GM12878 (cell line): Measurements from ENCODE around the gene TMEM237.

Experiments used
- CBFB ChIP-seq: IDR thresholded peaks from 2 replicates; pipeline ENCODE4 v1.6.1; 2016; ENCODE audit warnings: antibody characterized with exemption, low read depth
- MTA2 ChIP-seq: fragments of 450-650 bp; IDR thresholded peaks from 2 replicates; pipeline ENCODE4 v1.6.1; 2016; ENCODE audit warnings: low read depth, mild to moderate bottlenecking, moderate library complexity
- POLR2A ChIP-seq: IDR thresholded peaks from 2 replicates; pipeline ENCODE4 v1.6.1; 2011; ENCODE audit warnings: low read depth, mild to moderate bottlenecking, low read length
- POLR2AphosphoS5 ChIP-seq: IDR thresholded peaks from 2 replicates; pipeline ENCODE4 v1.6.1; 2011; ENCODE audit warnings: mild to moderate bottlenecking, low read length, inconsistent platforms
- RAD51 ChIP-seq: fragments of 450-650 bp; IDR thresholded peaks from 2 replicates; pipeline ENCODE4 v1.6.1; 2016; ENCODE audit warnings: moderate library complexity, mild to moderate bottlenecking, inconsistent platforms
- RB1 ChIP-seq: fragments of 450-650 bp; formaldehyde crosslinking; IDR thresholded peaks from 2 replicates; pipeline ENCODE4 v1.6.1; 2017; ENCODE audit warnings: mild to moderate bottlenecking, borderline replicate concordance
- SREBF2 ChIP-seq: IDR thresholded peaks from 2 replicates; pipeline ENCODE4 v1.6.1; 2012; ENCODE audit warnings: mild to moderate bottlenecking, low read length
- WRNIP1 ChIP-seq: IDR thresholded peaks from 2 replicates; pipeline ENCODE4 v1.6.1; 2011; ENCODE audit warnings: low read depth, low read length, improper control_type of control experiment, borderline replicate concordance
- TF ChIP-seq, protein P1 (sequence below), 3 experiments: IDR thresholded peaks in 2 of 3; conservative IDR thresholded peaks in 1 of 3; 2 replicates each; pipeline ENCODE4 v1.5.1; 2011; ENCODE audit warnings: low read depth in 3 of 3, low read length in 3 of 3, mild to moderate bottlenecking in 3 of 3, control low read depth in 2 of 3, moderate library complexity in 2 of 3, inconsistent platforms in 1 of 3, mixed read lengths in 1 of 3; ENCODE audit not compliant: control insufficient read depth in 2 of 3, insufficient read depth in 1 of 3; ENCODE audit errors: extremely low read depth in 1 of 3
- TF ChIP-seq, protein P2 (sequence below): IDR thresholded peaks from 2 replicates; pipeline ENCODE4 v1.6.1; 2012; ENCODE audit warnings: low read depth, low read length, improper control_type of control experiment
- TF ChIP-seq, protein P3 (sequence below): IDR thresholded peaks from 2 replicates; pipeline ENCODE4 v1.6.1; 2011; ENCODE audit warnings: low read depth, mild to moderate bottlenecking, low read length, moderate library complexity, borderline replicate concordance; ENCODE audit errors: extremely low read depth
- TF ChIP-seq, protein P4 (sequence below): fragments of 450-650 bp; formaldehyde crosslinking; IDR thresholded peaks from 2 replicates; pipeline ENCODE4 v1.4.0; 2020; ENCODE audit warnings: mild to moderate bottlenecking, moderate library complexity

DNA sequence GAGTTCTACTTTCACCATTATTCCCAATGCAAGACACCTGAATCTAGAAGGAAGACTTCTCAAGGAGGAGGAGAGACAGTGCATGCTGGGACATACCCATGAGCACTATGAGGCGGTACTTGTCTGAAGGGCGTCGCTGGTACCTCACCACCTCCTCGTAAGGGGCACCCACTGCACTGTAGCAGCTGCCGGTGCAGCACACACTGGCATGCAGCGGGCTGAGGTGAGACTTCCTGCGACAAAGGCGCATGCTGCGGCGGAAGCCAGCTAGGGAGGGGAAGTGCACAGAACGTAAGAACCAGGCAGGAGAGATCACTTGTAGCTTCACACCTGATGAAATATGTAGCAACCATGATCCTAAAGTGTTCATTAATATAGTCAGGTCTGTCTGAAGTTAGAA, 12.8 kb upstream of the TMEM237 start:
- TF ChIP-seq WRNIP1: no peak
- no peak for TF ChIP-seq RAD51
- TF ChIP-seq, protein P1, sequence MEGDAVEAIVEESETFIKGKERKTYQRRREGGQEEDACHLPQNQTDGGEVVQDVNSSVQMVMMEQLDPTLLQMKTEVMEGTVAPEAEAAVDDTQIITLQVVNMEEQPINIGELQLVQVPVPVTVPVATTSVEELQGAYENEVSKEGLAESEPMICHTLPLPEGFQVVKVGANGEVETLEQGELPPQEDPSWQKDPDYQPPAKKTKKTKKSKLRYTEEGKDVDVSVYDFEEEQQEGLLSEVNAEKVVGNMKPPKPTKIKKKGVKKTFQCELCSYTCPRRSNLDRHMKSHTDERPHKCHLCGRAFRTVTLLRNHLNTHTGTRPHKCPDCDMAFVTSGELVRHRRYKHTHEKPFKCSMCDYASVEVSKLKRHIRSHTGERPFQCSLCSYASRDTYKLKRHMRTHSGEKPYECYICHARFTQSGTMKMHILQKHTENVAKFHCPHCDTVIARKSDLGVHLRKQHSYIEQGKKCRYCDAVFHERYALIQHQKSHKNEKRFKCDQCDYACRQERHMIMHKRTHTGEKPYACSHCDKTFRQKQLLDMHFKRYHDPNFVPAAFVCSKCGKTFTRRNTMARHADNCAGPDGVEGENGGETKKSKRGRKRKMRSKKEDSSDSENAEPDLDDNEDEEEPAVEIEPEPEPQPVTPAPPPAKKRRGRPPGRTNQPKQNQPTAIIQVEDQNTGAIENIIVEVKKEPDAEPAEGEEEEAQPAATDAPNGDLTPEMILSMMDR (IDR thresholded peaks at IDR 0.05 in 2 of 3, conservative IDR thresholded peaks at IDR 0.05 in 1 of 3; ENCODE audit: control insufficient read depth in 2 of 3, extremely low read depth in 1 of 3, insufficient read depth in 1 of 3, low read depth in 3 of 3, low read length in 3 of 3): no peak
- no peak for TF ChIP-seq CBFB
- TF ChIP-seq, protein P2, sequence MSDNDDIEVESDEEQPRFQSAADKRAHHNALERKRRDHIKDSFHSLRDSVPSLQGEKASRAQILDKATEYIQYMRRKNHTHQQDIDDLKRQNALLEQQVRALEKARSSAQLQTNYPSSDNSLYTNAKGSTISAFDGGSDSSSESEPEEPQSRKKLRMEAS: no peak
- TF ChIP-seq, protein P3, sequence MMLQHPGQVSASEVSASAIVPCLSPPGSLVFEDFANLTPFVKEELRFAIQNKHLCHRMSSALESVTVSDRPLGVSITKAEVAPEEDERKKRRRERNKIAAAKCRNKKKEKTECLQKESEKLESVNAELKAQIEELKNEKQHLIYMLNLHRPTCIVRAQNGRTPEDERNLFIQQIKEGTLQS: no peak
- TF ChIP-seq, protein P4, sequence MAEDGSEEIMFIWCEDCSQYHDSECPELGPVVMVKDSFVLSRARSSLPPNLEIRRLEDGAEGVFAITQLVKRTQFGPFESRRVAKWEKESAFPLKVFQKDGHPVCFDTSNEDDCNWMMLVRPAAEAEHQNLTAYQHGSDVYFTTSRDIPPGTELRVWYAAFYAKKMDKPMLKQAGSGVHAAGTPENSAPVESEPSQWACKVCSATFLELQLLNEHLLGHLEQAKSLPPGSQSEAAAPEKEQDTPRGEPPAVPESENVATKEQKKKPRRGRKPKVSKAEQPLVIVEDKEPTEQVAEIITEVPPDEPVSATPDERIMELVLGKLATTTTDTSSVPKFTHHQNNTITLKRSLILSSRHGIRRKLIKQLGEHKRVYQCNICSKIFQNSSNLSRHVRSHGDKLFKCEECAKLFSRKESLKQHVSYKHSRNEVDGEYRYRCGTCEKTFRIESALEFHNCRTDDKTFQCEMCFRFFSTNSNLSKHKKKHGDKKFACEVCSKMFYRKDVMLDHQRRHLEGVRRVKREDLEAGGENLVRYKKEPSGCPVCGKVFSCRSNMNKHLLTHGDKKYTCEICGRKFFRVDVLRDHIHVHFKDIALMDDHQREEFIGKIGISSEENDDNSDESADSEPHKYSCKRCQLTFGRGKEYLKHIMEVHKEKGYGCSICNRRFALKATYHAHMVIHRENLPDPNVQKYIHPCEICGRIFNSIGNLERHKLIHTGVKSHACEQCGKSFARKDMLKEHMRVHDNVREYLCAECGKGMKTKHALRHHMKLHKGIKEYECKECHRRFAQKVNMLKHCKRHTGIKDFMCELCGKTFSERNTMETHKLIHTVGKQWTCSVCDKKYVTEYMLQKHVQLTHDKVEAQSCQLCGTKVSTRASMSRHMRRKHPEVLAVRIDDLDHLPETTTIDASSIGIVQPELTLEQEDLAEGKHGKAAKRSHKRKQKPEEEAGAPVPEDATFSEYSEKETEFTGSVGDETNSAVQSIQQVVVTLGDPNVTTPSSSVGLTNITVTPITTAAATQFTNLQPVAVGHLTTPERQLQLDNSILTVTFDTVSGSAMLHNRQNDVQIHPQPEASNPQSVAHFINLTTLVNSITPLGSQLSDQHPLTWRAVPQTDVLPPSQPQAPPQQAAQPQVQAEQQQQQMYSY (CRISPR knock-in tag): no peak
- TF ChIP-seq SREBF2: no peak
- no peak for TF ChIP-seq RB1
- no peak for TF ChIP-seq POLR2A
- TF ChIP-seq MTA2: no peak
- no peak for TF ChIP-seq POLR2AphosphoS5
